Tibial nerve (tissue), 4 donors: Measurements from ENCODE around the gene ZNF213. TPM values are rescaled to one million over a fixed set of nuclear protein-coding genes. Genes with fewer than 3 reads are reported as not detected.
"Not testable (repeated sequence)": the region's sequence is repeated elsewhere in the genome, so short reads cannot be mapped to it uniquely, and the experiment has no call there.

Experiments used
- DNase-seq, 2 donors: peaks; one replicate each; pipeline ENCODE4 v3.0.0-alpha.2; 2019; ENCODE audit warnings: low spot score in 2 of 2
- H3K27ac ChIP-seq, 4 donors: fragments of 200-600 bp; sonication (generic) in 3 of 4; one replicate each; pipeline ENCODE4 v1.5.1; 2017 to 2019; ENCODE audit warnings: mild to moderate bottlenecking in 1 of 4
- H3K27me3 ChIP-seq, 2 donors: fragments of 200-600 bp; sonication (generic) in 1 of 2; one replicate each; pipeline versions ENCODE4 v1.5.1 to v1.6.0; 2017 to 2019
- H3K36me3 ChIP-seq, 3 donors: fragments of 200-600 bp; sonication (generic); one replicate each; pipeline ENCODE4 v1.5.1; 2018 to 2019
- H3K4me1 ChIP-seq, 4 donors: fragments of 200-600 bp; sonication (generic) in 3 of 4; one replicate each; pipeline ENCODE4 v1.5.1; 2017 to 2019
- H3K4me3 ChIP-seq, 4 donors: fragments of 200-600 bp; sonication (generic) in 3 of 4; one replicate each; pipeline ENCODE4 v1.5.1; 2017 to 2019; ENCODE audit warnings: mild to moderate bottlenecking in 1 of 4, moderate library complexity in 1 of 4
- H3K9me3 ChIP-seq, 4 donors: fragments of 200-600 bp; sonication (generic) in 3 of 4; one replicate each; pipeline ENCODE4 v1.5.1; 2017 to 2019
- EP300 ChIP-seq, 2 donors: sonication (generic); formaldehyde crosslinking; IDR thresholded peaks; one replicate each; pipeline ENCODE4 v1.6.1; 2017; ENCODE audit warnings: antibody characterized with exemption in 2 of 2, mild to moderate bottlenecking in 1 of 2
- POLR2A ChIP-seq, 2 donors: fragments of 450-650 bp; IDR thresholded peaks; one replicate each; pipeline ENCODE4 v1.6.1; 2017; ENCODE audit warnings: antibody characterized with exemption in 2 of 2, mild to moderate bottlenecking in 2 of 2, moderate library complexity in 2 of 2
- WGBS, 2 donors: methylation state at CpG; one replicate each; pipeline ENCODE4 v1.1.5; 2018; 5-methylcytosine and 5-hydroxymethylcytosine counted together
- total RNA-seq, 4 donors: library from RNA; depleted of rRNA; stranded (reverse); fragments of >200 nt; gene quantifications; one replicate each; pipeline ENCODE4 v1.1.0, GENCODE V29; 2016
- TF ChIP-seq, protein P1 (sequence below), 5 experiments: fragments of 200-600 bp in 3 of 5; fragments of 450-650 bp in 2 of 5; sonication (generic) in 3 of 5; IDR thresholded peaks; one replicate each; pipeline ENCODE4 v1.5.1; 2016 to 2019; ENCODE audit warnings: antibody characterized with exemption in 5 of 5, mild to moderate bottlenecking in 3 of 5, moderate library complexity in 2 of 5

ZNF213 gene
- total RNA-seq, 4 donors from 2014 or later = 7.7 to 17.1 (median 8.9) TPM

DNA sequence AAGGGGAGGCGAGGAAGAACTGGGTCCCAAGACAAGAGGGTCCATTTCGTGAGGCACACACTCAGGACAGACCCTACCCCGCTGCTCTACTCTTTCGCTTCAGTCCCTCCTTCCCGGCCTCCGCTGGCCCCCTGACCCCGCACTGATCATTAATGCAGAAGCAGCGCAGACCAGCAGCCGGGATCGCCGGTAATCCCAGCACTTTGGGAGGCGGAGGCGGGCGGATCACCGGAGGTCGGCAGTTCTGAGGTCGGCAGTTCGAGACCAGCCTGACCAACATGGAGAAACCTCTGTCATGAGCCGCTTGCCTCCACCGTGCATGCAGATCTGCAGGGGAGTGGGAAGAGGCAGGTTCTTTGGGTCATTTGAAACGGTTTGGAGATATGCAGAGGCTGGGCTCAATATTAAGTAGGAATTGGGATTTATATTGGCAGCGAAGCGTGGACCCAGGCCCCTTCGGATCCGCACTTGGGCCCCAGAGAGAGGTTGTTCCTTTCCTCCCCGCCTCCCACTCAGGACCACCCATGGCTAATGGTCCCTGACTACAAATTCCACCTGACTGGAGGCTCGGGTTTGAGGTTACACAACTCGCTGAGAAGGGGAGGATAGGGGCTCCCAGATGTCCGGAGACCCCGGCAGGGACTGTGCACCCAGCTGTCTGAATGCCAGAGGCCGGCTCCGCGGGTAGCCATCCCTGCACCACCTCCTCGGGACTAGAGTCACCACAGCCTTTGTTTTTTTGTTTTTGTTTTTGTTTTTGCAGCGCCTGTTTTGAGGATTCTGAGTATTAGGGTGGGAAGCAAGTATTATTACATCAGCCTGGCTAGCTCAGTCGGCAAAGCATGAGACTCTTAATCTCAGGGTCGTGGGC, 29.5 kb downstream of the ZNF213 start:
- WGBS, 2 donors = 77 to 81% methylated on average over 37 of the region's 37 CpGs
- Histone ChIP-seq H3K4me3 (no peak overlapping the region), H3K4me1 (peaks cover 0 to 15% (median 5%) of the 10 kb centered on the region in 4 donors), H3K27me3 (peaks cover 0 to 15% of the 10 kb centered on the region in 2 donors), H3K36me3 (no peaks in the 10 kb centered on the region), H3K27ac (no peak overlapping the region), H3K9me3 (no peaks in the 10 kb centered on the region)
- no peak for DNase-seq
- TF ChIP-seq, protein P1, sequence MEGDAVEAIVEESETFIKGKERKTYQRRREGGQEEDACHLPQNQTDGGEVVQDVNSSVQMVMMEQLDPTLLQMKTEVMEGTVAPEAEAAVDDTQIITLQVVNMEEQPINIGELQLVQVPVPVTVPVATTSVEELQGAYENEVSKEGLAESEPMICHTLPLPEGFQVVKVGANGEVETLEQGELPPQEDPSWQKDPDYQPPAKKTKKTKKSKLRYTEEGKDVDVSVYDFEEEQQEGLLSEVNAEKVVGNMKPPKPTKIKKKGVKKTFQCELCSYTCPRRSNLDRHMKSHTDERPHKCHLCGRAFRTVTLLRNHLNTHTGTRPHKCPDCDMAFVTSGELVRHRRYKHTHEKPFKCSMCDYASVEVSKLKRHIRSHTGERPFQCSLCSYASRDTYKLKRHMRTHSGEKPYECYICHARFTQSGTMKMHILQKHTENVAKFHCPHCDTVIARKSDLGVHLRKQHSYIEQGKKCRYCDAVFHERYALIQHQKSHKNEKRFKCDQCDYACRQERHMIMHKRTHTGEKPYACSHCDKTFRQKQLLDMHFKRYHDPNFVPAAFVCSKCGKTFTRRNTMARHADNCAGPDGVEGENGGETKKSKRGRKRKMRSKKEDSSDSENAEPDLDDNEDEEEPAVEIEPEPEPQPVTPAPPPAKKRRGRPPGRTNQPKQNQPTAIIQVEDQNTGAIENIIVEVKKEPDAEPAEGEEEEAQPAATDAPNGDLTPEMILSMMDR (IDR thresholded peaks at IDR 0.05) = no peak
- TF ChIP-seq POLR2A (IDR thresholded peaks at IDR 0.05) = no peak
- TF ChIP-seq EP300 (IDR thresholded peaks at IDR 0.05) = no peak

- H3K36me3 ChIP-seq = no peaks in the 10 kb centered on the region
- H3K9me3 ChIP-seq = no peaks in the 10 kb centered on the region
- peaks cover 0 to 8% (median 3%) of the 10 kb centered on the region in 4 donors for H3K4me1 ChIP-seq
- peak overlapping the region in 1 of 4 donors; percentile 36 for H3K27ac ChIP-seq
- no peak for TF ChIP-seq POLR2A (IDR thresholded peaks at IDR 0.05)
- TF ChIP-seq, protein P1 (IDR thresholded peaks at IDR 0.05) = no peak
- TF ChIP-seq EP300 (IDR thresholded peaks at IDR 0.05) = no peak
- WGBS, 2 donors = 91 to 94% methylated on average over 12 of the region's 12 CpGs
- H3K27me3 ChIP-seq = peaks cover 0 to 24% of the 10 kb centered on the region in 2 donors
- peak overlapping the region in 2 of 4 donors; percentile 16 to 19 for H3K4me3 ChIP-seq
- no peak for DNase-seq
Measured at GRCh38 chr16:3165111-3165822, 30.4 kb downstream of the ZNF213 start.

- Histone ChIP-seq H3K27ac (no peak overlapping the region), H3K9me3 (no peaks in the 10 kb centered on the region), H3K36me3 (no peaks in the 10 kb centered on the region), H3K27me3 (peaks cover 0 to 37% of the 10 kb centered on the region in 2 donors), H3K4me3 (no peak overlapping the region), H3K4me1 (peaks cover 0 to 19% (median 9%) of the 10 kb centered on the region in 4 donors)
- no peak for DNase-seq
- TF ChIP-seq POLR2A (IDR thresholded peaks at IDR 0.05) (no peak), EP300 (IDR thresholded peaks at IDR 0.05) (no peak)
- TF ChIP-seq, protein P1 (IDR thresholded peaks at IDR 0.05) = no peak
- 38 to 41% methylated on average over 1 of the region's 1 CpG for WGBS, 2 donors
Measured at GRCh38 chr16:3166505-3166886, 31.7 kb downstream of the ZNF213 start.

DNA sequence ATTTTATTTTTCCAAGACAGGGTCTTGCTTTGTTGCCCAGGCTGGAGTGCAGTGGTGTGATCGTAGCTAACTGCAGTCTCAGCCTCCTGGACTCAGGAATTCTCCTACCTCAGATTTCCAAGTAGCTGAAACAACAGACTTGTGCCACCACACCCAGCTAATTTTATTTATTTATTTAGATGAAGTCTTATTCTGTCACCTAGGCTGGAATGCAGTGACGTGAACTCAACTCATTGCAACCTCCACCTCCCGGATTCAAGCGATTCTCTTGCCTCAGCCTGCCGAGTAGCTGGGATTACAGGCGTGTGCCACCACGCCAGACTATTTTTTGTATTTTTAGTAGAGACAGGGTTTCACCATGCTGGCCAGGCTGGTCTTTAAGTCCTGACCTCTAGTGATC, 33.9 kb downstream of the ZNF213 start:
- not testable (repeated sequence) for H3K27ac ChIP-seq, H3K4me3 ChIP-seq, H3K36me3 ChIP-seq, DNase-seq, H3K9me3 ChIP-seq
- 86 to 91% methylated on average over 7 of the region's 7 CpGs for WGBS, 2 donors
- Histone ChIP-seq H3K27me3 (peaks cover 3 to 59% of the 10 kb centered on the region in 2 donors), H3K4me1 (peaks cover 0 to 27% (median 13%) of the 10 kb centered on the region in 4 donors)

DNA sequence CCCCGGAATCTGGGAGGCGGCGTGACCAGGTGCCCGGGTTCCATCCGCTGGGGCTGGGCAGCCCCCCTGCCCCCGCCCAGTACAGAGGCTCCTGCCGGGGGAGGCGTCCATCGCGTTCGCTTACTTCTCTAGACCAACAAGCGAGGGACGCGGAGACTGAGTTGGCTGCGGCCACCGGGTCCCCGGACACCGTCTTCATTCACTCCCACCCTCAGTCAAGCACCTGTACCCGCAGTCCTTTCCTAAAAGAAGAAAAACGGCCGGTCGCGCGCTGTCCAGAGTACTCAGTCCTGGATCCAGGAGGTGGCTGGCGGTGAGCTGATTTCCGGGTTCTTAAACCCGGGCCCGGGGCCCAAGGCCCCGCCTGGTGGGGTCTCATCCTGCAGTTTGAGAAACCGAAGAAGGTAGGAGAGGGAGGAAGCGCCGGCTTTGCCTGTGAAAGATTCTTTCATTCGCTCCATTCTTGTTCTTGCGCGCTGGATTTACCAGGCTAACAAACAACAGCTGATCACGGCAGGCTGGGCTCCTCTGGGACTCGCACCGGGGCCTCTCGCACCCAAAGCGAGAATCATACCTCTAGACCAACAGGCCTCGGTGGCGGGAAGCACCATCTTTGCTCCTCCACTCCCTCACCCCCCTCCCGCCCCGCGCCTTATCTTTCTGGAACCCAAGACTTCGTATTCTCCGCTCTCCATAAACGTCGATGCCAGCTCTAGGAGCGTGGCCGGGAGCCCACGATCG, 35.8 kb downstream of the ZNF213 start:
- DNase-seq = no peak
- Histone ChIP-seq H3K4me3 (peak overlapping the region in 2 of 4 donors; percentile 2 to 18), H3K9me3 (no peaks in the 10 kb centered on the region), H3K27ac (no peak overlapping the region), H3K4me1 (peaks cover 0 to 36% (median 15%) of the 10 kb centered on the region in 4 donors), H3K36me3 (no peaks in the 10 kb centered on the region), H3K27me3 (peaks cover 6 to 78% of the 10 kb centered on the region in 2 donors)
- 4 to 5% methylated on average over 53 of the region's 53 CpGs for WGBS, 2 donors
- TF ChIP-seq, protein P1 (IDR thresholded peaks at IDR 0.05) = no peak
- TF ChIP-seq EP300 (IDR thresholded peaks at IDR 0.05) (no peak), POLR2A (IDR thresholded peaks at IDR 0.05) (no peak)
